SK-N-SH (cell line): ENCODE measurements around the gene P2RX1. TPM values are rescaled to one million over a fixed set of nuclear protein-coding genes. Genes with fewer than 3 reads are reported as not detected.

Experiments
- CTCF ChIA-PET: fragments of 300-600, 350-600 bp; formaldehyde crosslinking; extraction: SDS; loops from one replicate; lab custom pipeline; 2021; lab: Yijun Ruan, JAX
- POLR2A ChIA-PET: fragments of 350-600 bp; sonication (Branson Sonifier 250); formaldehyde crosslinking; extraction: SDS; loops from one replicate; lab custom pipeline; 2020; ENCODE audit warnings: antibody characterized with exemption, inconsistent platforms; lab: Yijun Ruan, JAX
- DNase-seq: peaks from one replicate; pipeline ENCODE4 v3.0.0; 2012
- H2AFZ ChIP-seq: fragments of 200-600 bp; sonication (generic); 2 replicates; pipeline ENCODE4 v1.8.1; 2016; ENCODE audit warnings: antibody characterized with exemption, mild to moderate bottlenecking, low read depth
- H3F3A ChIP-seq: fragments of 200-600 bp; sonication (generic); replicated peaks from 2 replicates; pipeline ENCODE3; 2016; ENCODE audit warnings: antibody characterized with exemption, mild to moderate bottlenecking; ENCODE audit not compliant: insufficient read depth
- H3K27ac ChIP-seq, 2 experiments: fragments of 200-500 bp in 1 of 2; fragments of 200-600 bp in 1 of 2; sonication (Bioruptor generic) in 1 of 2; sonication (generic), shearing (Covaris generic) in 1 of 2; 2 replicates each; pipeline versions ENCODE4 v1.5.1 to v1.6.1; 2014 to 2016; ENCODE audit warnings: low read depth in 2 of 2, inconsistent platforms in 1 of 2, low read length in 1 of 2, mild to moderate bottlenecking in 1 of 2, mixed read lengths in 1 of 2
- H3K27me3 ChIP-seq: fragments of 200-600 bp; sonication (generic), shearing (Covaris generic); 2 replicates; pipeline ENCODE4 v1.6.1; 2016; ENCODE audit warnings: mixed run types; ENCODE audit not compliant: insufficient read depth
- H3K36me3 ChIP-seq, 2 experiments: fragments of 200-500 bp in 1 of 2; fragments of 200-600 bp in 1 of 2; sonication (Bioruptor generic) in 1 of 2; sonication (generic) in 1 of 2; replicated peaks in 1 of 2; 2 replicates each; pipeline versions ENCODE3 to v1.5.1; 2014 to 2016; ENCODE audit warnings: low read length in 1 of 2, mild to moderate bottlenecking in 1 of 2; ENCODE audit not compliant: insufficient read depth in 2 of 2, control insufficient read depth in 1 of 2
- H3K4me1 ChIP-seq, 2 experiments: fragments of 200-500 bp in 1 of 2; fragments of 200-600 bp in 1 of 2; sonication (Bioruptor generic) in 1 of 2; sonication (generic), shearing (Covaris generic) in 1 of 2; 2 replicates each; pipeline versions ENCODE4 v1.5.1 to v1.6.1; 2014 to 2016; ENCODE audit warnings: low read depth in 1 of 2, low read length in 1 of 2, mixed run types in 1 of 2; ENCODE audit not compliant: insufficient read depth in 2 of 2, control insufficient read depth in 1 of 2
- H3K4me2 ChIP-seq: fragments of 200-600 bp; sonication (generic), shearing (Covaris generic); 2 replicates; pipeline ENCODE4 v1.6.1; 2017; ENCODE audit warnings: mixed run types
- H3K4me3 ChIP-seq, 2 experiments: fragments of 200-500 bp in 1 of 2; fragments of 200-600 bp in 1 of 2; sonication (Bioruptor generic) in 1 of 2; sonication (generic), shearing (Covaris generic) in 1 of 2; 2 replicates each; pipeline versions ENCODE4 v1.5.1 to v1.8.1; 2014 to 2016; ENCODE audit warnings: low read depth in 2 of 2, inconsistent platforms in 1 of 2, low read length in 1 of 2, mild to moderate bottlenecking in 1 of 2, mixed read lengths in 1 of 2, moderate library complexity in 1 of 2
- H3K79me2 ChIP-seq: fragments of 200-600 bp; sonication (generic); 2 replicates; pipeline ENCODE4 v1.8.1; 2017; ENCODE audit warnings: mild to moderate bottlenecking; ENCODE audit not compliant: insufficient read depth
- H3K9ac ChIP-seq: fragments of 200-600 bp; sonication (generic); 2 replicates; pipeline ENCODE4 v1.6.1; 2017; ENCODE audit warnings: mixed run types
- H3K9me2 ChIP-seq: fragments of 200-600 bp; sonication (generic); 2 replicates; pipeline ENCODE4 v1.6.1; 2017; ENCODE audit warnings: mixed run types
- H3K9me3 ChIP-seq: fragments of 200-600 bp; sonication (generic); 2 replicates; pipeline ENCODE4 v1.6.1; 2017; ENCODE audit warnings: mixed run types, mild to moderate bottlenecking, moderate library complexity
- H4K20me1 ChIP-seq: fragments of 200-600 bp; sonication (generic); 2 replicates; pipeline ENCODE4 v1.6.1; 2017; ENCODE audit warnings: mild to moderate bottlenecking, mixed run types; ENCODE audit not compliant: insufficient read depth
- CTCF ChIP-seq: fragments of 200-600 bp; sonication (generic); IDR thresholded peaks from 2 replicates; pipeline ENCODE4 v1.6.1; 2017; ENCODE audit warnings: antibody characterized with exemption, mild to moderate bottlenecking, moderate library complexity
- EP300 ChIP-seq, 2 experiments: IDR thresholded peaks; 2 replicates each; pipeline versions ENCODE4 v1.4.0 to v1.6.1; 2012; ENCODE audit warnings: borderline replicate concordance in 1 of 2, low read depth in 1 of 2, low read length in 1 of 2
- EZH2phosphoT487 ChIP-seq: fragments of 200-600 bp; sonication (generic); IDR thresholded peaks from 2 replicates; pipeline ENCODE4 v1.6.1; 2017; ENCODE audit warnings: low read depth, mixed run types, mild to moderate bottlenecking, antibody characterized with exemption, moderate library complexity, borderline replicate concordance
- FOXJ3 ChIP-seq: sonication (generic); formaldehyde crosslinking; IDR thresholded peaks from 2 replicates; pipeline ENCODE4 v1.5.1; 2020; ENCODE audit warnings: mild to moderate bottlenecking, missing genetic modification reagents
- FOXM1 ChIP-seq: IDR thresholded peaks from 2 replicates; pipeline ENCODE4 v1.4.0; 2012; ENCODE audit warnings: low read depth, mild to moderate bottlenecking
- GABPA ChIP-seq: IDR thresholded peaks from 2 replicates; pipeline ENCODE4 v1.4.0; 2012; ENCODE audit warnings: low read depth, mild to moderate bottlenecking
- GATA2 ChIP-seq: sonication (generic); formaldehyde crosslinking; IDR thresholded peaks from 2 replicates; pipeline ENCODE4 v1.5.0; 2020; ENCODE audit warnings: mild to moderate bottlenecking, missing genetic modification reagents
- JUND ChIP-seq: IDR thresholded peaks from 2 replicates; pipeline ENCODE4 v1.4.0; 2012
- MAX ChIP-seq: IDR thresholded peaks from 2 replicates; pipeline ENCODE4 v1.4.0; 2012; ENCODE audit warnings: low read depth
- POLR2AphosphoS5 ChIP-seq: IDR thresholded peaks from 2 replicates; pipeline ENCODE4 v1.6.1; 2012; ENCODE audit warnings: low read depth, low read length
- RAD21 ChIP-seq: IDR thresholded peaks from 2 replicates; pipeline ENCODE4 v1.6.1; 2012; ENCODE audit warnings: mild to moderate bottlenecking, low read length
- REST ChIP-seq: IDR thresholded peaks from 2 replicates; pipeline ENCODE4 v1.6.1; 2012; ENCODE audit warnings: mild to moderate bottlenecking, low read depth, low read length, moderate library complexity
- SIN3A ChIP-seq: IDR thresholded peaks from 2 replicates; pipeline ENCODE4 v1.6.1; 2012; ENCODE audit warnings: low read depth, mild to moderate bottlenecking, low read length, moderate library complexity, borderline replicate concordance
- SMC3 ChIP-seq: IDR thresholded peaks from 2 replicates; pipeline ENCODE4 v1.6.1; 2012; ENCODE audit warnings: low read depth, low read length, improper control_type of control experiment
- TAF1 ChIP-seq: IDR thresholded peaks from 2 replicates; pipeline ENCODE4 v1.6.1; 2012; ENCODE audit warnings: low read depth, mild to moderate bottlenecking, low read length, moderate library complexity, borderline replicate concordance
- TCF12 ChIP-seq: IDR thresholded peaks from 2 replicates; pipeline ENCODE4 v1.4.0; 2012
- WGBS: methylation state at CpG from one replicate; pipeline ENCODE4 v1.1.6; 2017; ENCODE audit warnings: low lambda C conversion rate; 5-methylcytosine and 5-hydroxymethylcytosine counted together
- polyA plus RNA-seq, 3 experiments: library from polyadenylated mRNA; depleted of rRNA; stranded (reverse); fragments of >200 nt; gene quantifications; 2 replicates each; pipeline ENCODE4 v1.2.3, GENCODE V29; 2012
- TF ChIP-seq, protein P1 (sequence below): IDR thresholded peaks from 2 replicates; pipeline ENCODE4 v1.4.0; 2012; ENCODE audit warnings: low read depth, borderline replicate concordance
- TF ChIP-seq, protein P2 (sequence below): IDR thresholded peaks from 2 replicates; pipeline ENCODE4; 2012

The P2RX1 gene
- polyA plus RNA-seq, 1 of the 3 experiments (the other 2 are of a cell fraction): not detected

DNA sequence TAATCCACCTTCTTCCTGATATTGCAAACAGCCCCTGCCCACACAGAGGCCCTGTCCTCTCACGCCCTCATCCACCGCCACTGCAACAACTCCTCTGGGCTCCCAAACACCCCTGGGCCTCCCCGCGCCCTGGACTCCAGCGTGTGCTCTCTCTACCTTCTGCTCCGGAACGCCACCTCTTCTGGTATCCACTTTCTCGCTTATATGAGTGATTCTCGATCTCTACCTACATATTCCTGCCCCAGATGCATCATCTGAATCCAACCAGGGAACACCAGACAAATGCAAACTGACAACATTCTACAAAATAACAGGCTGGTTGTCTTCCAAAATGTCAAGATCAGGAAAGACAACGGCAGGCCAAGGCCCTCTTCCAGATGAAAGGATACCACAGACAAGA, 42.4 kb downstream of the P2RX1 start (continued):
- TF ChIP-seq EZH2phosphoT487 (no peak), MAX (no peak)

- no peak for TF ChIP-seq RAD21
- Histone ChIP-seq H3K9me2 (no peaks in the 10 kb centered on the region), H3K36me3 (peaks cover 0 to 6% of the 10 kb centered on the region in 2 experiments), H3K4me2 (no peak overlapping the region), H3K9me3 (no peaks in the 10 kb centered on the region), H3K27me3 (no peaks in the 10 kb centered on the region), H3K9ac (no peak overlapping the region), H3F3A (no peaks in the 10 kb centered on the region), H4K20me1 (no peaks in the 10 kb centered on the region), H3K27ac (no peak overlapping the region), H3K4me3 (no peak overlapping the region), H3K4me1 (no peaks in the 10 kb centered on the region; a peak in 1 of 4 replicates), H2AFZ (no peak overlapping the region), H3K79me2 (no peaks in the 10 kb centered on the region)
- 84% methylated on average over 11 of the region's 11 CpGs for WGBS
- no peak for DNase-seq
- ChIA-PET CTCF (interaction anchor here (2.1 kb wide), 1 partner anchor 43 kb away, joined by 6 read pairs; no protein-coding TSS in a partner anchor), POLR2A (no interaction called here)
Measured at GRCh38 chr17:3870871-3871306, 45.4 kb downstream of the P2RX1 start.

GRCh38 chr17:3867606-3868005, 48.7 kb downstream of the P2RX1 start:
- Histone ChIP-seq H3F3A (no peaks in the 10 kb centered on the region), H3K79me2 (no peaks in the 10 kb centered on the region), H3K27me3 (no peaks in the 10 kb centered on the region), H3K9me2 (no peaks in the 10 kb centered on the region), H3K4me3 (no peak overlapping the region), H3K4me2 (no peak overlapping the region), H4K20me1 (no peaks in the 10 kb centered on the region), H3K36me3 (peaks cover 2 to 4% of the 10 kb centered on the region in 2 experiments), H2AFZ (no peak overlapping the region), H3K27ac (no peak overlapping the region), H3K4me1 (no peaks in the 10 kb centered on the region; a peak in 1 of 4 replicates), H3K9ac (no peak overlapping the region), H3K9me3 (no peaks in the 10 kb centered on the region)
- no peak for TF ChIP-seq POLR2AphosphoS5
- TF ChIP-seq GATA2 (CRISPR knock-in tag): no peak
- TF ChIP-seq, protein P1, sequence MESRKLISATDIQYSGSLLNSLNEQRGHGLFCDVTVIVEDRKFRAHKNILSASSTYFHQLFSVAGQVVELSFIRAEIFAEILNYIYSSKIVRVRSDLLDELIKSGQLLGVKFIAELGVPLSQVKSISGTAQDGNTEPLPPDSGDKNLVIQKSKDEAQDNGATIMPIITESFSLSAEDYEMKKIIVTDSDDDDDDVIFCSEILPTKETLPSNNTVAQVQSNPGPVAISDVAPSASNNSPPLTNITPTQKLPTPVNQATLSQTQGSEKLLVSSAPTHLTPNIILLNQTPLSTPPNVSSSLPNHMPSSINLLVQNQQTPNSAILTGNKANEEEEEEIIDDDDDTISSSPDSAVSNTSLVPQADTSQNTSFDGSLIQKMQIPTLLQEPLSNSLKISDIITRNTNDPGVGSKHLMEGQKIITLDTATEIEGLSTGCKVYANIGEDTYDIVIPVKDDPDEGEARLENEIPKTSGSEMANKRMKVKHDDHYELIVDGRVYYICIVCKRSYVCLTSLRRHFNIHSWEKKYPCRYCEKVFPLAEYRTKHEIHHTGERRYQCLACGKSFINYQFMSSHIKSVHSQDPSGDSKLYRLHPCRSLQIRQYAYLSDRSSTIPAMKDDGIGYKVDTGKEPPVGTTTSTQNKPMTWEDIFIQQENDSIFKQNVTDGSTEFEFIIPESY: no peak
- TF ChIP-seq, protein P2, sequence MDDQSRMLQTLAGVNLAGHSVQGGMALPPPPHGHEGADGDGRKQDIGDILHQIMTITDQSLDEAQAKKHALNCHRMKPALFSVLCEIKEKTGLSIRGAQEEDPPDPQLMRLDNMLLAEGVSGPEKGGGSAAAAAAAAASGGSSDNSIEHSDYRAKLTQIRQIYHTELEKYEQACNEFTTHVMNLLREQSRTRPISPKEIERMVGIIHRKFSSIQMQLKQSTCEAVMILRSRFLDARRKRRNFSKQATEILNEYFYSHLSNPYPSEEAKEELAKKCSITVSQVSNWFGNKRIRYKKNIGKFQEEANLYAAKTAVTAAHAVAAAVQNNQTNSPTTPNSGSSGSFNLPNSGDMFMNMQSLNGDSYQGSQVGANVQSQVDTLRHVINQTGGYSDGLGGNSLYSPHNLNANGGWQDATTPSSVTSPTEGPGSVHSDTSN: no peak
- no peak for TF ChIP-seq RAD21
- TF ChIP-seq SMC3: no peak
- TF ChIP-seq JUND: no peak
- TF ChIP-seq TCF12: no peak
- TF ChIP-seq REST: no peak
- no peak for TF ChIP-seq GABPA
- no peak for TF ChIP-seq TAF1
- TF ChIP-seq EP300 (IDR thresholded peaks at IDR 0.05; ENCODE audit: borderline replicate concordance in 1 of 2, low read depth in 1 of 2, low read length in 1 of 2): no peak
- no peak for TF ChIP-seq FOXJ3 (CRISPR knock-in tag)
- no peak for TF ChIP-seq CTCF
- TF ChIP-seq SIN3A: no peak
- TF ChIP-seq FOXM1: no peak
- ChIA-PET CTCF (no interaction called here), POLR2A (no interaction called here)
- 73% methylated on average over 11 of the region's 11 CpGs for WGBS
- DNase-seq: no peak
